GM19438 (cell line): Measurements from ENCODE around the gene SPIB.
"Not testable (repeated sequence)": the region's sequence is repeated elsewhere in the genome, so short reads cannot be mapped to it uniquely, and the experiment has no call there.

Experiments used
- ATAC-seq: cut with Tn5 transposase; IDR thresholded peaks from one replicate; pipeline ENCODE4 v1.9.1; 2021; ENCODE audit warnings: low read depth; ENCODE audit not compliant: unreplicated experiment

Gene SPIB

DNA sequence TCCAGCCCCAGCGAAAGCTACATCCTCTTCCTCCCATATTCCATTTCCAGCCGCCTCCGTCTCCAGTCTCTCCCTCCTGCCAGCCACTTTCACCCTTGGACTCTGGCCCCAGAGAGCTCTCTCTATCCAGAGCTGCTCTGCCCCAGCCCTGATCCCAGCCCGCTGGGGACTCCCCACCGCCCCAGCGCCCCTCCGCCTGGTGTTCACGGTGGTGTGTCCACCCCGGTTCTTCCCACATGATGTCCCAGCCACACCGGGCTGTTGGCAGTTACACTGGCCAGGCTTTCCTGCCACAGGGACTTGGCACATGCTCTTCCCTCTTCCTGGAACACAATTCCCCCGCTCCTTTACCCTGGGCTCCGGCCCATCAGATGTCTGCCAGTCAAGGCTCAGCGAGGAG lies 46.3 kb downstream of the SPIB start:
- ATAC-seq = no peak

DNA sequence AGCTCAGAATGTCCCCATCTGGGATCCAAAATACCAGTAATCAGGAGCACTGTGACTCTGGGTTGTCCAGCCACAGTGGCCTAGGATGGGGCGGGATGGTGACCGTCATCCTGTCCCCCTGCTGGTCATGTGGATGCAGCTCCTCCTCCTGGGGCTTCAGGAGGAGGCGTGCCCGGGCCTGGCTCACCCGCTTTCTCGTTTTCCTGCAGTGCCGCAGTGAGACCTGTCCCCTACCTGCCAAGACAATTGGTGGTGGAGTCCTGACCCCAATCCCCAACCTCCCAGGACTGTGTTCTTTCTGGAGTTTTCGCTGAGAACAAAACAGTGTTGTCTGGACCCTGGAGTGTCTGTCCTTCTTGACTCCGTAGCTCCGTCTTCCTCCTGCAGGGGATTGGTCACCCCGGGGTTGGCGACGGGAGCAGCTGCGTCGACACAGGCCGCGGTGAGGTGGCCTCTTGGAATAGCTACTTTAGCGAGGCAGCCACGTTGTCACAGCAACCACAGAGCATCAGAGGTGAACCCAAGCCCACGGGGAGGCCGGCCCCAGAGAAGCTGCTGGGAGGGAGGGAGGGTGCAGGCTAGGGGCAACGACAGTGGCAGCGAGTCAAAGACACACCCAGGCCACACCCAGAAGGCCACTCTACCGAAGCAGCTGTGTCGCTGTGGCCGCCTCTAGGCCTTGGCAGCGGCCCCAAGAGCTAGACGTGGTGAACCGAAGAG lies 47.4 kb downstream of the SPIB start:
- no peak for ATAC-seq

DNA sequence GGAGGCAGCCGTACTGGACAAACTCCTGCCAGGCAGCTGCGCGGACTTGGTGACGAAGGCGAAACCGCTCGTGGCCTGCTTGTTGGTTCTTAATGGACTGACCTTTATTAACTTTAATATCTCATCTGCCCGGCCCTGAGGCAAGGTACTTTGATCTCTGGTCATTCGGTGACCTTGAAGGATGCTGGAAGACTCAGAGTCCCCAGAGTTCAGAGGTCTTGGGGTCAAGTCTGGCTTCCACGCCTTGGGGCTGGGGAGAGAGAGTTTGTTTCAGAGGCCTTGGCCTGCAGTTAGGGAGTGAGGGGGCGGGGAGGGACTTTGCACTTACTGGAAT lies 47.9 kb downstream of the SPIB start:
- no peak for ATAC-seq

DNA sequence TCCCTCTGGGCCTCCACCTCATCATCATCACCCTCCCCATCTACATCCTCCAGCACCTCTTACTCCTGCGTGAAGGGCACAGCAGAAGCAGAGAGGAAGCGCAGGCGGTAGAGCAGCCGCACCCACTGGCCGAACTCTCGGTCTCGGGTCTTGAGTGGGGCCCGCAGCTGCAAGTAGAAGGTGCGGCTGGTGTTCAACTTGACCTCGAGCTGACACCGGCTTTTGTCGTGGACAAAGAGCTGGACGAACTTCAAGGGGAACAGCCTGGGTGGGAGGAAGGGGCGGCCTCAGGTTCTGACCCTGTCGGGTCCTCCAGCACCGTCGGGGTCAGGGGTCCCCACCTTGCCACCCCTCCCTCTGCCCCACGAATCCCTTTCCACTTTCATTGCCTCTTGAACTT lies 48.8 kb downstream of the SPIB start:
- no peak for ATAC-seq

GRCh38 chr19:50468818-50469217 lies 50.1 kb downstream of the SPIB start:
- no peak for ATAC-seq

DNA sequence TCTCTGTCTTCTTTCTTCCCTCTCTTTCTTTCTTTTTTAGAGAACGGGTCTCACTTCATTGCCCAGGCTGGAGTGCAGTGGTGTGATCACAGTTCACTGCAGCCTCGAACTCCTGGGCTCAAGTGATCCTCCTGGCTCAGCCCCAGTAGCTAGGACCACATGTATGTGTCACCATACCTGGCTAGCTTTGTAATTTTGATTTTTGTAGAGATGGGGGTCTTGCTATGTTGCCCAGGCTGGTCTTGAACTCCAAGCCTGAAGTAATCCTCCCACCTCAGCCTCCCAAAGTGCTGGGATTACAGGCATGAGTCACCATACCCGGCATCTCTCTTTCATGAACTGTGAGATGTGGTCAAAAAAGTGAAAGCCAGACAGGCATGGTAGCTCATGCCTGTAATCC lies 54.6 kb downstream of the SPIB start:
- ATAC-seq = not testable (repeated sequence)

GRCh38 chr19:50475101-50475568 lies 56.4 kb downstream of the SPIB start:
- ATAC-seq = no peak

DNA sequence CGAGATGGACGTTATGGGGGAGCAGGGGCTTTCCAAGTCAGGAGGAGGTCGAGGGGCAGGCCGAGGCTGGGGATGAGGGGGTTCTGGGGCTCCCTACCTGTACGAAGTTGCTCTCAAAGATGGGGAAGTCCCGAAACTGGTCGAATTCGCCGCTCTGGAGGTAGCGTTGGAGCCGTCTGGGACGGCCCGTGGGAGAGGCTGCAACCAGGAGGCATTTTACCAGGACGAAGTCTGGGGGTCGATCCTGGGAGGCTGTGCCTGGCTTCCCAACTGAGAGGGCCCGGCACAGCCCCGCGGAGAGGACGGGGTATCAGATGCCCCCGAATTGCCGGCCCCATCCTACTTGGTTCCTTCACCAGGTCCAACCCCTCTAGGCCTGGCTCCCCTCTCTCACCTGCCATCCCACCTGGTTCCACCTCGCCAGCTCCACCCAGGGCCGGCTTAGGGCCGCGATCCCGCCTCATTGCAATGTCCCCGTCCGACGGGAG lies 57.0 kb downstream of the SPIB start:
- no peak for ATAC-seq

GRCh38 chr19:50476224-50476906 lies 57.6 kb downstream of the SPIB start, which contains the start of the genes EMC10 and GARIN5A:
EMC10 (plus strand) TSS chr19:50476507; CDS start chr19:50476545, 38 bp downstream.
GARIN5A (minus strand) TSS chr19:50476848; CDS start chr19:50476388, 460 bp downstream.
- peak; percentile 84 for ATAC-seq

DNA sequence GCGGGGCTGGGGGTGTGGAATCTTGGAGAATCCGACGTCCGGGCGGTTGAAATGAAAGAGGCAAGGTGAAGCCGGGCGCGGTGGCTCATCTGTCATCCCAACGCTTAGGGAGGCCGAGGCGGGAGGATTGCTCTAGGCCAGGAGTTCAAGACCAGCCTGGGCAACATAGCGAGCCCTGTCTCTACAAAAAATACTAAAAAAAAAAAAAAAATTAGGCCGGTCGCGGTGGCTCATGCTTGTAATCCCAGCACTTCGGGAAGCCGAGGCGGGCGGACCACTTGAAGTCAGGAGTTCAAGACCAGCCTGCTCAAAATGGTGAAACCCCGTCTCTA lies 58.1 kb downstream of the SPIB start:
- no peak for ATAC-seq

DNA sequence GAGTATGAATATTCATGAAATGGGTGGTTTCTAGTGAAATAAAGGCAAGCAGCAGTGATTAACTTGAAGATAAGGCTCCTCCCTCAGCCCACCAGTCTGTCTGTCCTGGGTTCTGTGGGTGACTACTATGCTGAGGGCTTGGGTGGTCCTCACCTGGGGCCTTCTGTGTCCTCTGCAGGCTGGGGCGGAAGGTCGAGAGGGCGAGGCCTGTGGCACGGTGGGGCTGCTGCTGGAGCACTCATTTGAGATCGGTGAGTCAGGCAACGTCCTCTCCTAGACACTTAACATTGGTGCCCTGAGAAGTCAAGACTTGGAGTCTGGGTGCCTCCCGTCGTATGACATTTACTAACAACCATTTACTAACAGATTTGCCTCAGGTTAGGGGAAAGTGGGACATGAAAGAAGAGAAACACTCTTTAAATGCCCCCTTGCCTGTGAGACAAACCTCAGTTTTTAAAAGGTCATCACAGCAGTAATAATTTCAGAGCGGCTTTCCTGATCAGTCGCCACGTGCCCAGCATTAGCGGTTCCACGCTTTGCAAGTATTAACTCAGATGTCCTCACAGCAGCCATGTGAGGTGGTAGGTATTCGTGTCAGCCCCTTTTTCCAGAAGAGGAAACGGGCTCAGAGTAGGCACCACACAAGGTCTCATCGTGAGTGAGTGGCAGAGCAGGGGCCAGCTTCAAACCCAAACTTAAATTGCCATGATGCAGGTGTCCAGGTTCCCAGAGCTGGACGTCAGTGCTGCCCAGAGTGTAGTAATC lies 59.2 kb downstream of the SPIB start:
- ATAC-seq = no peak

DNA sequence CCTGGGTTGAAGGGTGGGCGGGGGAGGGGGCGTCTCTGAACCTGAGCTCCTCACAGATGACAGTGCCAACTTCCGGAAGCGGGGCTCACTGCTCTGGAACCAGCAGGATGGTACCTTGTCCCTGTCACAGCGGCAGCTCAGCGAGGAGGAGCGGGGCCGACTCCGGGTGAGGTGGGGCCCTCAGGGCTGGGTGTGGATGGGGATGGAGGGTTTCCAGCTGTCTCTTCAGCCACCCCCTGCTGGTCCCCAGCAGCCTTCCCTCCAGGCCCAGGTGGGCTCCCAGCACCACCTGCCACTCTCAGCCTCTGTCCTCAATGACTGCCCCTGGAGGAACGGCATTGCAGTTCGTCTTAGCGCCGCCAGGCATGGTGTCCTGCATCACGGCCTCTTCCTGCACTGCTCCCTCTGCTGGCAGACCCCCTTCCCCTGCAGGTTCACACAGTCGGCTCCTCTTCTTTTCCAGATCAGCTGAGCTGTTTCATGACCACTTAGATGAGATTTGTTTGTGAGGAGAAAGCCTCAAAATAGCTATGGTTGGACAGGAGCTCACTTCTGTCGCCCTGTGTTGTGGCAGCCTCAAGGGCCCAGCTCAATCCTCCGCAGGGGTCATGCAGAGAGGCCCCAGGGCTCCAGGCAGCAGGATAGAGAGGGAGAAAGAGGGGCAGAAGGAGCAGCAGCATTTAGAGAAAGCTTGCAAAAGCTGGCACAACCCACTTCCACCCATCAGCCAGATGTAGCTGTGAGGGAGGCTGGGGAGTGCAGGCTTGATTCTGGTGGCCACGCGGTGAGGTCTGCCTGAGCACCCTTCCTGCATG lies 60.4 kb downstream of the SPIB start:
- ATAC-seq = no peak

DNA sequence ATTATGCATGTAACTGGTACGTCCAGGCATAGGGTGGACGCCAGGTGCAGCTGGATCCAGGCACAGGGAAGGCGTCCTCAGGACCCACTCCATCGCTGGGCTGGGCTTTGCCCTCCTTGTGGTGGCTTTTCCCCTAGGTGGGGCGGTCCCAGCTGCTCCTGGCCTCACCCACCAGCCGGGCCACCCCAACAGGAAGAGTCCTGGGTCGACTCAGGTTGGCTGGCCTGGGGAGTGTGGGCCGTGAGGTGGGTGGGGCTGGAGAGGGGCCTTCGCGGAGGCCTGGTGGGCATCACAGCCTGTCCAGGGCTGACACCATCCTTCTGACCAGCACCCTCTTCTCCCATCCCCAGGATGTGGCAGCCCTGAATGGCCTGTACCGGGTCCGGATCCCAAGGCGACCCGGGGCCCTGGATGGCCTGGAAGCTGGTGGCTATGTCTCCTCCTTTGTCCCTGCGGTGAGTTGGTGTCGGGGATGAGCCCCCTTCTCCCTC lies 61.1 kb downstream of the SPIB start:
- no peak for ATAC-seq

DNA sequence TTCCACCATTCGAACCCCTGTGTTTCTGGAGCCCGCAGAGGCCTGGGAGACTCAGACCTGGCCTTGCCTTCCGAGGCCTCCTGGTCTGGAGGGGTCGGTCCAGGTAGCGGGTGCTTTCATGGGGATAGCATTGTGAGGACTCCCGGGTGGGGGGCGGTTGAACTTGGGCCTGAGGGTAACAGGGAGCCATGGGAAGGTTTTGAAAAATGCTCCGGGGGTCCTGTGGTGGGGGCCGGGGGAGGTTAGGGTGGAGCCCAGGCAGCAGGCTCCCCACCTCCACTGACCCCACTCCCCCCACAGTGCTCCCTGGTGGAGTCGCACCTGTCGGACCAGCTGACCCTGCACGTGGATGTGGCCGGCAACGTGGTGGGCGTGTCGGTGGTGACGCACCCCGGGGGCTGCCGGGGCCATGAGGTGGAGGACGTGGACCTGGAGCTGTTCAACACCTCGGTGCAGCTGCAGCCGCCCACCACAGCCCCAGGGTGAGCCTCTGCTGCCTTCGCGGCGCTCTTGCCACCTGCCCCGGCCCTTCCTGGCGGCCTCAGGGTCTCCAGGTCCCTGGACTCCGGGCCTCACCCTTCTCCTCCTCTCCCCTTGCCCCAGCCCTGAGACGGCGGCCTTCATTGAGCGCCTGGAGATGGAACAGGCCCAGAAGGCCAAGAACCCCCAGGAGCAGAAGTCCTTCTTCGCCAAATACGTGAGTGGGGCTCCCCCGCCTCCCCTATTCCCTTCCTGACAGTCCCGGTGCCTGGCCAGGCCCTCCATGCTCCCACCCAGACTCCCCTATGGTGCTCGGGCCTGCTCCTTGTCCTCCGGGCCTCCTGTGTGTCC lies 61.8 kb downstream of the SPIB start:
- no peak for ATAC-seq
